Muscle layer of duodenum (tissue), 2 donors: Measurements from ENCODE around the gene MAS1.

ENCODE experiments used
- H3K27ac ChIP-seq: one replicate; pipeline ENCODE4 v1.7.0; 2013; ENCODE audit warnings: mild to moderate bottlenecking, low read length
- H3K27me3 ChIP-seq: one replicate; pipeline ENCODE4 v1.7.0; 2013; ENCODE audit warnings: low read depth, mild to moderate bottlenecking, control low read depth, low read length
- H3K36me3 ChIP-seq, 2 donors: one replicate each; pipeline ENCODE4 v1.7.0; 2013; ENCODE audit warnings: low read length in 2 of 2, control low read depth in 1 of 2, mild to moderate bottlenecking in 1 of 2; ENCODE audit not compliant: insufficient read depth in 2 of 2, control insufficient read depth in 1 of 2
- H3K4me1 ChIP-seq, 2 donors: one replicate each; pipeline ENCODE4 v1.7.0; 2013; ENCODE audit warnings: low read length in 2 of 2, mild to moderate bottlenecking in 2 of 2, control low read depth in 1 of 2, moderate library complexity in 1 of 2; ENCODE audit not compliant: insufficient read depth in 2 of 2, control insufficient read depth in 1 of 2
- H3K4me3 ChIP-seq, 2 donors: one replicate each; pipeline ENCODE4 v1.7.0; 2013; ENCODE audit warnings: low read length in 2 of 2, low read depth in 1 of 2, mild to moderate bottlenecking in 1 of 2
- H3K9me3 ChIP-seq, 2 donors: one replicate each; pipeline ENCODE4 v1.7.0; 2013; ENCODE audit warnings: low read length in 2 of 2, control low read depth in 1 of 2, mild to moderate bottlenecking in 1 of 2; ENCODE audit not compliant: control insufficient read depth in 1 of 2
- donor health status: healthy.

The MAS1 gene

DNA sequence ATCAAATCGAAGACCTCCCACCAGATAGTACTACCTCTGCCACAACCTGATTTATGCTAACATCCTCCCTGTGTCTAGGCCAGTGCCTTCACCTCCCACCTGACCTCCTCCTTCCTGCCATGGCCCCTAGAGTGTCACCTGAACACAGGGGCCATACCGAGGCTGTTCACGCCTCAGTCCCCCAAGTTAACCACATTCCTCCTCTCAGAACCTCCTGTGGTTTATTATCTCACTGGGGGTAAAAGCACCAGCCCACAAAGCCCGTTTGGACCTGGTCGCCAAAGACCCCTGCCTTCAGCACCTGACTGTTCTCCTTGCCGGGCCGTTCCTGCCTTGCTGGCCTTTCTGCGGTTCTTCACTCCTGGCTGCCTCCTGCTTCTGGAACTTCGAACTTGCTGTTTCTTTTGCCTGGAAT, 13.7 kb downstream of the MAS1 start:
- no peaks in the 10 kb centered on the region for H3K27me3 ChIP-seq
- no peak overlapping the region for H3K4me3 ChIP-seq
- H3K36me3 ChIP-seq = no peaks in the 10 kb centered on the region
- no peak overlapping the region for H3K27ac ChIP-seq
- H3K4me1 ChIP-seq = no peaks in the 10 kb centered on the region
- H3K9me3 ChIP-seq = no peaks in the 10 kb centered on the region

DNA sequence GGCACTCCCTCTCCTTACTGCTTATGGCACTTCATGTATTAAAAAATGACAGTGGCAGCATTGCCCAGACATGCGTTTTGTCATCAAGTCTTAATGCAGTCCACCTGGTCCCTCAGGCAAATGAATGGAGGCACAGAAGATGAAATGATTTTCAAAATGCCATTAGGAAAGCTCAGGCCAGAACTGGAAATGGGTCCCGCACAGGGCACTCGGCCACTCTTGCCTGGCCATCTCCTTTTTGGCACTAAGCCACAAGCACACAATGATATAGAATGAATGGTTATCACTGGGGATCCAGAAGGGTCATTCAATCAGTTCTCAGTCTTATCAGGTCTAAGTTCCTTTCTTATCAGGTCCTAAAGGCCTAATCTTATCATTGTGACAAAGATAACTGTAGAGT, 15.6 kb downstream of the MAS1 start:
- no peaks in the 10 kb centered on the region for H3K9me3 ChIP-seq

DNA sequence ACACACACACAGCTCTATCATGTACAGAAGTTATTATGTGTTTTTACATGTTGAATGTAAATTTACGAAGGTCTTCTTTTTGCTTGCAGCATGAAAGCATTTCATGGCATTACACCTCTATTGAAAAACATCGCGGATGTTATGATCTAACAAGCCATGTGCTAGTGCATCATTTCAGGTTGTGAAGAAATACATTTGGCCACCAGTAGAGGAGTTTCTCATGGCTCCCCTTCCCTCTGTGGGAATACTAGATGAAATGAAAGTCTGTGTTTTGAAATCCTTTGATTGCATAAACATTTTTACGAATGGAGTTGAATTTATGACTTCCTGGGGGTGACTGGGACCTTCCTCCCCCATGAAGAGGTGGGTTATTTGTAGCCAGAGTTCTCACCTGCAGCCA, 17.7 kb downstream of the MAS1 start:
- no peaks in the 10 kb centered on the region for H3K4me1 ChIP-seq
- no peaks in the 10 kb centered on the region for H3K9me3 ChIP-seq
- no peaks in the 10 kb centered on the region for H3K27me3 ChIP-seq
- H3K36me3 ChIP-seq = no peaks in the 10 kb centered on the region
- H3K4me3 ChIP-seq = no peak overlapping the region
- no peak overlapping the region for H3K27ac ChIP-seq

More for the DNA sequence above, 15.6 kb downstream of the MAS1 start:
- H3K4me1 ChIP-seq = no peaks in the 10 kb centered on the region
- H3K27ac ChIP-seq = no peak overlapping the region
- H3K36me3 ChIP-seq = no peaks in the 10 kb centered on the region
- no peaks in the 10 kb centered on the region for H3K27me3 ChIP-seq
- no peak overlapping the region for H3K4me3 ChIP-seq

- Histone ChIP-seq H3K9me3 (no peaks in the 10 kb centered on the region), H3K4me3 (no peak overlapping the region), H3K27me3 (no peaks in the 10 kb centered on the region), H3K36me3 (no peaks in the 10 kb centered on the region), H3K4me1 (no peaks in the 10 kb centered on the region), H3K27ac (no peak overlapping the region)
These were observed 18.2 kb downstream of the MAS1 start for GRCh38 chr6:159908979-159909378.

GRCh38 chr6:159910342-159910741, 19.6 kb downstream of the MAS1 start:
- Histone ChIP-seq H3K4me3 (no peak overlapping the region), H3K27ac (no peak overlapping the region), H3K36me3 (no peaks in the 10 kb centered on the region), H3K27me3 (no peaks in the 10 kb centered on the region), H3K9me3 (no peaks in the 10 kb centered on the region), H3K4me1 (no peaks in the 10 kb centered on the region)

DNA sequence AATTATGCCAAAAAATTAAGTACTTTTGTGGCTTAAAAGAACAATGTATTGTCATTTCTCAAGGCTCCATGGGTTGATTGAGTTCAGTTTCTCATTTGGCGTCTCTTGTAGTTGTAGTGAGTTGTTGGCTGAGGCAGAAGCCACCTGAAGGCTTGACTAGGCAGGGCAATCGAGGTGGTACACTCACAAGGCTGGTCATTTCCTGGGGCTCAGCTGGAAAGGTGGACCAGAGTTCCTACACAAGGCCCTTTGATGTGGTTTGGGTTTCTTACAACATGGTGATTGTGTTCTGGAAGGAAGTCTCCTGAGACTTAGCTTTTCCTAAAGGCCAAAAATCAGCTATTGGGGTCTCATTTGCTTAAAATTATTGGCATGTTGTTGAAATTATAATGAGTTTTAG, 22.6 kb downstream of the MAS1 start:
- Histone ChIP-seq H3K36me3 (no peaks in the 10 kb centered on the region), H3K9me3 (no peaks in the 10 kb centered on the region), H3K4me3 (no peak overlapping the region), H3K27ac (no peak overlapping the region), H3K4me1 (no peaks in the 10 kb centered on the region), H3K27me3 (no peaks in the 10 kb centered on the region)

- H3K27me3 ChIP-seq = no peaks in the 10 kb centered on the region
- no peak overlapping the region for H3K27ac ChIP-seq
- H3K4me1 ChIP-seq = no peaks in the 10 kb centered on the region
- H3K9me3 ChIP-seq = no peaks in the 10 kb centered on the region
- H3K4me3 ChIP-seq = no peak overlapping the region
- no peaks in the 10 kb centered on the region for H3K36me3 ChIP-seq
These were observed 23.2 kb downstream of the MAS1 start for GRCh38 chr6:159913862-159914564.

GRCh38 chr6:159914565-159914923, 23.8 kb downstream of the MAS1 start:
- H3K4me1 ChIP-seq = no peaks in the 10 kb centered on the region
- H3K9me3 ChIP-seq = no peaks in the 10 kb centered on the region
- no peaks in the 10 kb centered on the region for H3K27me3 ChIP-seq
- H3K36me3 ChIP-seq = no peaks in the 10 kb centered on the region
- H3K4me3 ChIP-seq = no peak overlapping the region
- no peak overlapping the region for H3K27ac ChIP-seq

- Histone ChIP-seq H3K9me3 (no peaks in the 10 kb centered on the region), H3K4me1 (no peaks in the 10 kb centered on the region), H3K27ac (no peak overlapping the region), H3K27me3 (no peaks in the 10 kb centered on the region), H3K36me3 (no peaks in the 10 kb centered on the region), H3K4me3 (no peak overlapping the region)
These were observed 24.6 kb downstream of the MAS1 start for GRCh38 chr6:159915397-159915796.

DNA sequence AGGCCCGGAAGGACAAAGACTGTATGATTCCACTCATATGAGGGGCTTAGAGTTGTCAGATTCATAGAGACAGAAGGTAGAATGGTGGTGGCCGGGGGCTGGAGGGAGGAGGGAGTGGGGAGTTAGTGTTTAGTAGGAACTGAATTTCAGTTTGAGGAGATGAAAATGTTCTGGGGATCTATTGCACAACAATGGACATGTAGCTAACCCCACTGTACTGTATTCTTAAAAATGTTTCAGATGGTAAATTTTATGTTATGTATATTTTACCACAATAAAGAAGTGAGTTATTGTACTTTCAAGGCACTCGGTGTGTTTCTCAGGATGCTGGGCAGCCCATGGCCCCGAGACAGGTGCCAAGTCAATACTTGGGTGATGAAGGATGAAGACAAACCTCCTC, 25.4 kb downstream of the MAS1 start:
- Histone ChIP-seq H3K27ac (no peak overlapping the region), H3K4me1 (no peaks in the 10 kb centered on the region), H3K9me3 (no peaks in the 10 kb centered on the region), H3K27me3 (no peaks in the 10 kb centered on the region), H3K4me3 (no peak overlapping the region), H3K36me3 (no peaks in the 10 kb centered on the region)

GRCh38 chr6:159916752-159917151, 26.0 kb downstream of the MAS1 start:
- no peak overlapping the region for H3K27ac ChIP-seq
- no peaks in the 10 kb centered on the region for H3K27me3 ChIP-seq
- H3K4me3 ChIP-seq = no peak overlapping the region
- H3K4me1 ChIP-seq = no peaks in the 10 kb centered on the region
- no peaks in the 10 kb centered on the region for H3K9me3 ChIP-seq
- no peaks in the 10 kb centered on the region for H3K36me3 ChIP-seq

GRCh38 chr6:159919011-159919511, 28.3 kb downstream of the MAS1 start:
- Histone ChIP-seq H3K27ac (no peak overlapping the region), H3K9me3 (no peaks in the 10 kb centered on the region), H3K4me3 (no peak overlapping the region), H3K36me3 (no peaks in the 10 kb centered on the region), H3K27me3 (no peaks in the 10 kb centered on the region), H3K4me1 (no peaks in the 10 kb centered on the region)
